K562 (cell line): Measurements from ENCODE around the gene PPP1R10. TPM values are rescaled to one million over a fixed set of nuclear protein-coding genes. Genes with fewer than 3 reads are reported as not detected.

Source experiments
- ATAC-seq: fragments of 200-7000 bp; cut with Tn5 transposase; 3 replicates; pipeline ENCODE4 v1.9.1; 2020; ENCODE audit warnings: moderate library complexity
- BruUV-seq: library from RNA; stranded (reverse); fragments of 400-500 nt; replicated peaks from 2 replicates; lab custom pipeline; 2021; lab: Mats Ljungman, UMichigan
- CTCF ChIA-PET: fragments of 300-600 bp; formaldehyde crosslinking; extraction: SDS; loops from one replicate; lab custom pipeline; 2021; ENCODE audit warnings: low intra/inter-chr PET ratio; lab: Yijun Ruan, JAX
- POLR2A ChIA-PET: fragments of 300-600, 350-650 bp; sonication (Branson Sonifier 250); formaldehyde crosslinking; extraction: SDS; loops from one replicate; lab custom pipeline; 2021; ENCODE audit warnings: antibody characterized with exemption, inconsistent platforms; lab: Yijun Ruan, JAX
- DNase-seq, 4 experiments: peaks; one replicate each; pipeline versions ENCODE4 v3.0.0 to v3.0.0-alpha.2; 2011 to 2018; ENCODE audit warnings: low spot score in 3 of 4, mixed read lengths in 3 of 4; ENCODE audit errors: extremely low read depth in 1 of 4
- FAIRE-seq: peaks from 2 replicates; lab custom pipeline; 2011; peaks lifted over from hg19 to GRCh38; lab: Jason Lieb, UNC
- H2AFZ ChIP-seq: 2 replicates; pipeline ENCODE4 v1.6.0; 2011; ENCODE audit warnings: low read depth, low read length, control low read depth, inconsistent platforms
- H3K27ac ChIP-seq: fragments of 200-600 bp; 3 replicates; pipeline ENCODE4 v1.8.0; 2011; ENCODE audit warnings: low read depth, mild to moderate bottlenecking, control low read depth, inconsistent platforms, low read length, moderate library complexity, mixed read lengths; ENCODE audit errors: extremely low read depth
- H3K27me3 ChIP-seq, 2 experiments: fragments of 300-600 bp in 1 of 2; 2 replicates in 1 of 2; 3 replicates in 1 of 2; pipeline versions ENCODE4 v1.6.0 to v1.8.0; 2011; ENCODE audit warnings: inconsistent platforms in 2 of 2, low read length in 2 of 2, mild to moderate bottlenecking in 1 of 2, mixed read lengths in 1 of 2, moderate library complexity in 1 of 2; ENCODE audit not compliant: control insufficient read depth in 2 of 2, insufficient read depth in 2 of 2
- H3K36me3 ChIP-seq: fragments of 300-600 bp; 3 replicates; pipeline ENCODE4 v1.8.0; 2011; ENCODE audit warnings: mild to moderate bottlenecking, low read length, inconsistent platforms; ENCODE audit not compliant: control insufficient read depth, insufficient read depth
- H3K4me1 ChIP-seq, 2 experiments: fragments of 200-600 bp in 1 of 2; replicated peaks in 1 of 2; 2 replicates in 1 of 2; 3 replicates in 1 of 2; pipeline versions ENCODE4 v1.5.1 to v1.8.0; 2011; ENCODE audit warnings: inconsistent platforms in 2 of 2, low read length in 2 of 2, mild to moderate bottlenecking in 1 of 2, mixed read lengths in 1 of 2, moderate library complexity in 1 of 2; ENCODE audit not compliant: control insufficient read depth in 2 of 2, insufficient read depth in 2 of 2
- H3K4me2 ChIP-seq: 2 replicates; pipeline ENCODE4 v1.6.1; 2011; ENCODE audit warnings: low read length, control low read depth, inconsistent platforms, mixed read lengths; ENCODE audit not compliant: insufficient read depth
- H3K4me3 ChIP-seq: fragments of 200-600 bp; sonication (generic), shearing (Covaris generic); 2 replicates; pipeline ENCODE4 v1.5.1; 2016; ENCODE audit warnings: control low read depth, inconsistent platforms
- H3K79me2 ChIP-seq: fragments of 200-600 bp; 3 replicates; pipeline ENCODE4 v1.8.0; 2011; ENCODE audit warnings: low read length, inconsistent platforms; ENCODE audit not compliant: control insufficient read depth, insufficient read depth
- H3K9ac ChIP-seq, 2 experiments: 2 replicates each; pipeline versions ENCODE4 v1.6.0 to v1.6.1; 2011; ENCODE audit warnings: low read depth in 2 of 2, low read length in 2 of 2, control low read depth in 1 of 2, inconsistent platforms in 1 of 2, mild to moderate bottlenecking in 1 of 2, mixed read lengths in 1 of 2; ENCODE audit not compliant: insufficient read depth in 1 of 2
- H3K9me1 ChIP-seq: one replicate; pipeline ENCODE4 v1.6.0; 2011; ENCODE audit warnings: inconsistent platforms, mild to moderate bottlenecking, low read length, moderate library complexity; ENCODE audit not compliant: control insufficient read depth, insufficient read depth
- H3K9me3 ChIP-seq: replicated peaks from 2 replicates; pipeline ENCODE4 v1.5.1; 2011; ENCODE audit warnings: low read depth, low read length, inconsistent platforms; ENCODE audit not compliant: control insufficient read depth, insufficient read depth
- H4K20me1 ChIP-seq: replicated peaks from 2 replicates; pipeline ENCODE4 v1.6.1; 2011; ENCODE audit warnings: low read length, inconsistent platforms, mixed read lengths; ENCODE audit not compliant: control insufficient read depth, insufficient read depth
- CBFA2T2 ChIP-seq: fragments of 450-650 bp; conservative IDR thresholded peaks from 2 replicates; pipeline ENCODE4 v1.6.1; 2017; ENCODE audit warnings: mild to moderate bottlenecking
- ETV1 ChIP-seq: fragments of 450-650 bp; conservative IDR thresholded peaks from 2 replicates; pipeline ENCODE4 v1.6.1; 2016; ENCODE audit warnings: missing genetic modification characterization, control low read depth, low read depth, missing compliant biosample characterization
- L3MBTL2 ChIP-seq: fragments of 450-650 bp; IDR thresholded peaks from 2 replicates; pipeline ENCODE4 v1.6.1; 2016; ENCODE audit warnings: mild to moderate bottlenecking, moderate library complexity
- MIER1 ChIP-seq: fragments of 450-650 bp; IDR thresholded peaks from 2 replicates; pipeline ENCODE4 v1.6.1; 2016; ENCODE audit warnings: antibody characterized with exemption, mild to moderate bottlenecking, low read depth
- RBM39 ChIP-seq: fragments of 200-400 bp; formaldehyde crosslinking; optimal IDR thresholded peaks from 2 replicates; pipeline ENCODE3; 2018; ENCODE audit warnings: low read depth, low read length
- SMARCB1 ChIP-seq: IDR thresholded peaks from 2 replicates; pipeline ENCODE4 v1.6.1; 2011; ENCODE audit warnings: improper control_type of control experiment, low read depth; ENCODE audit not compliant: insufficient read length
- SMARCE1 ChIP-seq: fragments of 450-650 bp; IDR thresholded peaks from 2 replicates; pipeline ENCODE4 v1.7.1; 2016; ENCODE audit warnings: mild to moderate bottlenecking
- ZNF165 ChIP-seq: fragments of 250-450 bp; sonication (Bioruptor Pico); IDR thresholded peaks from 2 replicates; pipeline ENCODE4 v1.4.0; 2020; ENCODE audit warnings: borderline replicate concordance
- WGBS: fragments of 100-300 bp; shearing (Covaris generic); methylation state at CpG from one replicate; pipeline ENCODE4 v1.1.6; 2016; ENCODE audit warnings: low coverage, mixed read lengths; ENCODE audit not compliant: insufficient coverage; ENCODE audit errors: missing lambda C conversion rate; 5-methylcytosine and 5-hydroxymethylcytosine counted together
- in situ Hi-C: fragments of 300-500 bp; cut with MboI; formaldehyde crosslinking; loops from 4 replicates; pipeline ENCODE4 v1.15.0; 2018; ENCODE audit warnings: inconsistent platforms, mixed read lengths
- intact Hi-C: fragments of 100-400 bp; cut with micrococcal nuclease; formaldehyde crosslinking; loops from 2 replicates; pipeline ENCODE4 v1.14.2; 2022
- polyA plus RNA-seq, 8 experiments: library from polyadenylated mRNA; depleted of rRNA in 4 of 8; stranded (reverse) in 5 of 8; unstranded in 3 of 8; fragments of >200 nt; fragmentation: Nextera tagmentation in 2 of 8; fragmentation: Illumina TruSeq in 1 of 8; extraction: Ambion mirVana in 2 of 8; extraction: Trizol in 1 of 8; gene quantifications; 2 replicates each; pipeline versions ENCODE4 v1.2.1 to v1.2.3, GENCODE V29; 2011 to 2014; ENCODE audit warnings: inconsistent platforms in 1 of 8, missing spikeins in 1 of 8
- total RNA-seq, 7 experiments: library from RNA; depleted of rRNA in 6 of 7; stranded (reverse); fragments of >200 nt in 6 of 7; fragmentation: Illumina TruSeq in 2 of 7; extraction: Trizol in 2 of 7; gene quantifications; 2 replicates each; pipeline versions ENCODE4 v1.2.1 to v1.2.3, GENCODE V29; 2011 to 2021; ENCODE audit warnings: low replicate concordance in 1 of 7
- TF ChIP-seq, protein P1 (sequence below): fragments of 450-650 bp; IDR thresholded peaks from 2 replicates; pipeline ENCODE4 v1.6.1; 2016; ENCODE audit warnings: mild to moderate bottlenecking, moderate library complexity
- TF ChIP-seq, protein P2 (sequence below): sonication (generic); formaldehyde crosslinking; IDR thresholded peaks from 2 replicates; pipeline ENCODE4 v1.8.0; 2022; ENCODE audit warnings: mild to moderate bottlenecking, missing genetic modification reagents

PPP1R10 gene
- total and polyA plus RNA-seq, 9 of the 15 experiments (the other 6 are each of a cell fraction or from before 2014, with no cell fraction given) = 14.1 to 65.5 (median 32.6) TPM

DNA sequence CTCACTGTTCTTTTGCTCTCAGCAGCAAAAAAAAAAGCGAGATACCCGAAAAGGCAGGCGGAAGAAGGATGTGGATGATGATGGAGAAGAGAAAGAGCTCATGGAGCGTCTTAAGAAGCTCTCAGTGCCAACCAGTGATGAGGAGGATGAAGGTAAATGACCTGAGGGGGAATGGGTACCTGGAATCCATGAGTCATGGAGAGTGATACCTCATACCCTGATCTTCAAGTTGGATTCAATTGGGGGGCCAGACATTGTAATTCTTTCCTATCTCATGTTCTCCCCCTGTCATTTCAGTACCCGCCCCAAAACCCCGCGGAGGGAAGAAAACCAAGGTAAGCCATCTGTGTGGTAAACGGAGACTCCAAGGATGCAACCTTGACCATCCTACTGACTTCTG is 39.0 kb downstream of the PPP1R10 start:
- intact Hi-C loops = no loop called here
- FAIRE-seq = no peak
- peaks cover 43% of the 10 kb centered on the region for H3K79me2 ChIP-seq
- TF ChIP-seq MIER1 = no peak
- no peak for TF ChIP-seq CBFA2T2
- TF ChIP-seq, protein P1, sequence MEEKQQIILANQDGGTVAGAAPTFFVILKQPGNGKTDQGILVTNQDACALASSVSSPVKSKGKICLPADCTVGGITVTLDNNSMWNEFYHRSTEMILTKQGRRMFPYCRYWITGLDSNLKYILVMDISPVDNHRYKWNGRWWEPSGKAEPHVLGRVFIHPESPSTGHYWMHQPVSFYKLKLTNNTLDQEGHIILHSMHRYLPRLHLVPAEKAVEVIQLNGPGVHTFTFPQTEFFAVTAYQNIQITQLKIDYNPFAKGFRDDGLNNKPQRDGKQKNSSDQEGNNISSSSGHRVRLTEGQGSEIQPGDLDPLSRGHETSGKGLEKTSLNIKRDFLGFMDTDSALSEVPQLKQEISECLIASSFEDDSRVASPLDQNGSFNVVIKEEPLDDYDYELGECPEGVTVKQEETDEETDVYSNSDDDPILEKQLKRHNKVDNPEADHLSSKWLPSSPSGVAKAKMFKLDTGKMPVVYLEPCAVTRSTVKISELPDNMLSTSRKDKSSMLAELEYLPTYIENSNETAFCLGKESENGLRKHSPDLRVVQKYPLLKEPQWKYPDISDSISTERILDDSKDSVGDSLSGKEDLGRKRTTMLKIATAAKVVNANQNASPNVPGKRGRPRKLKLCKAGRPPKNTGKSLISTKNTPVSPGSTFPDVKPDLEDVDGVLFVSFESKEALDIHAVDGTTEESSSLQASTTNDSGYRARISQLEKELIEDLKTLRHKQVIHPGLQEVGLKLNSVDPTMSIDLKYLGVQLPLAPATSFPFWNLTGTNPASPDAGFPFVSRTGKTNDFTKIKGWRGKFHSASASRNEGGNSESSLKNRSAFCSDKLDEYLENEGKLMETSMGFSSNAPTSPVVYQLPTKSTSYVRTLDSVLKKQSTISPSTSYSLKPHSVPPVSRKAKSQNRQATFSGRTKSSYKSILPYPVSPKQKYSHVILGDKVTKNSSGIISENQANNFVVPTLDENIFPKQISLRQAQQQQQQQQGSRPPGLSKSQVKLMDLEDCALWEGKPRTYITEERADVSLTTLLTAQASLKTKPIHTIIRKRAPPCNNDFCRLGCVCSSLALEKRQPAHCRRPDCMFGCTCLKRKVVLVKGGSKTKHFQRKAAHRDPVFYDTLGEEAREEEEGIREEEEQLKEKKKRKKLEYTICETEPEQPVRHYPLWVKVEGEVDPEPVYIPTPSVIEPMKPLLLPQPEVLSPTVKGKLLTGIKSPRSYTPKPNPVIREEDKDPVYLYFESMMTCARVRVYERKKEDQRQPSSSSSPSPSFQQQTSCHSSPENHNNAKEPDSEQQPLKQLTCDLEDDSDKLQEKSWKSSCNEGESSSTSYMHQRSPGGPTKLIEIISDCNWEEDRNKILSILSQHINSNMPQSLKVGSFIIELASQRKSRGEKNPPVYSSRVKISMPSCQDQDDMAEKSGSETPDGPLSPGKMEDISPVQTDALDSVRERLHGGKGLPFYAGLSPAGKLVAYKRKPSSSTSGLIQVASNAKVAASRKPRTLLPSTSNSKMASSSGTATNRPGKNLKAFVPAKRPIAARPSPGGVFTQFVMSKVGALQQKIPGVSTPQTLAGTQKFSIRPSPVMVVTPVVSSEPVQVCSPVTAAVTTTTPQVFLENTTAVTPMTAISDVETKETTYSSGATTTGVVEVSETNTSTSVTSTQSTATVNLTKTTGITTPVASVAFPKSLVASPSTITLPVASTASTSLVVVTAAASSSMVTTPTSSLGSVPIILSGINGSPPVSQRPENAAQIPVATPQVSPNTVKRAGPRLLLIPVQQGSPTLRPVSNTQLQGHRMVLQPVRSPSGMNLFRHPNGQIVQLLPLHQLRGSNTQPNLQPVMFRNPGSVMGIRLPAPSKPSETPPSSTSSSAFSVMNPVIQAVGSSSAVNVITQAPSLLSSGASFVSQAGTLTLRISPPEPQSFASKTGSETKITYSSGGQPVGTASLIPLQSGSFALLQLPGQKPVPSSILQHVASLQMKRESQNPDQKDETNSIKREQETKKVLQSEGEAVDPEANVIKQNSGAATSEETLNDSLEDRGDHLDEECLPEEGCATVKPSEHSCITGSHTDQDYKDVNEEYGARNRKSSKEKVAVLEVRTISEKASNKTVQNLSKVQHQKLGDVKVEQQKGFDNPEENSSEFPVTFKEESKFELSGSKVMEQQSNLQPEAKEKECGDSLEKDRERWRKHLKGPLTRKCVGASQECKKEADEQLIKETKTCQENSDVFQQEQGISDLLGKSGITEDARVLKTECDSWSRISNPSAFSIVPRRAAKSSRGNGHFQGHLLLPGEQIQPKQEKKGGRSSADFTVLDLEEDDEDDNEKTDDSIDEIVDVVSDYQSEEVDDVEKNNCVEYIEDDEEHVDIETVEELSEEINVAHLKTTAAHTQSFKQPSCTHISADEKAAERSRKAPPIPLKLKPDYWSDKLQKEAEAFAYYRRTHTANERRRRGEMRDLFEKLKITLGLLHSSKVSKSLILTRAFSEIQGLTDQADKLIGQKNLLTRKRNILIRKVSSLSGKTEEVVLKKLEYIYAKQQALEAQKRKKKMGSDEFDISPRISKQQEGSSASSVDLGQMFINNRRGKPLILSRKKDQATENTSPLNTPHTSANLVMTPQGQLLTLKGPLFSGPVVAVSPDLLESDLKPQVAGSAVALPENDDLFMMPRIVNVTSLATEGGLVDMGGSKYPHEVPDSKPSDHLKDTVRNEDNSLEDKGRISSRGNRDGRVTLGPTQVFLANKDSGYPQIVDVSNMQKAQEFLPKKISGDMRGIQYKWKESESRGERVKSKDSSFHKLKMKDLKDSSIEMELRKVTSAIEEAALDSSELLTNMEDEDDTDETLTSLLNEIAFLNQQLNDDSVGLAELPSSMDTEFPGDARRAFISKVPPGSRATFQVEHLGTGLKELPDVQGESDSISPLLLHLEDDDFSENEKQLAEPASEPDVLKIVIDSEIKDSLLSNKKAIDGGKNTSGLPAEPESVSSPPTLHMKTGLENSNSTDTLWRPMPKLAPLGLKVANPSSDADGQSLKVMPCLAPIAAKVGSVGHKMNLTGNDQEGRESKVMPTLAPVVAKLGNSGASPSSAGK = no peak
- TF ChIP-seq SMARCB1 = no peak
- no peak for TF ChIP-seq ZNF165 (CRISPR knock-in tag)
- TF ChIP-seq RBM39 = no peak
- TF ChIP-seq ETV1 (tag) = no peak
- no peak for TF ChIP-seq SMARCE1
- TF ChIP-seq L3MBTL2 = no peak
- TF ChIP-seq, protein P2, sequence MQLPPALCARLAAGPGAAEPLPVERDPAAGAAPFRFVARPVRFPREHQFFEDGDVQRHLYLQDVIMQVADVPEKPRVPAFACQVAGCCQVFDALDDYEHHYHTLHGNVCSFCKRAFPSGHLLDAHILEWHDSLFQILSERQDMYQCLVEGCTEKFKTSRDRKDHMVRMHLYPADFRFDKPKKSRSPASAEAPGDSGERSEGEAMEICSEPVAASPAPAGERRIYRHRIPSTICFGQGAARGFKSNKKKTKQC (CRISPR knock-in tag) = no peak

More for the DNA sequence above, 39.0 kb downstream of the PPP1R10 start:
- Histone ChIP-seq H2AFZ (no peak overlapping the region), H3K4me2 (no peak overlapping the region), H3K9me3 (no peaks in the 10 kb centered on the region), H3K4me1 (peaks cover 10 to 13% of the 10 kb centered on the region in 2 experiments; a peak in 4 of 5 replicates), H3K9me1 (peaks cover 1% of the 10 kb centered on the region), H3K36me3 (peaks cover 92% of the 10 kb centered on the region), H3K27me3 (no peaks in the 10 kb centered on the region), H4K20me1 (peaks cover 8% of the 10 kb centered on the region; the same call in 1 of the 2 replicates), H3K27ac (no peak overlapping the region), H3K4me3 (no peak overlapping the region), H3K9ac (no peak overlapping the region)
- in situ Hi-C loops = no loop called here
- 100% methylated on average over 6 of the region's 8 CpGs for WGBS
- ATAC-seq = no peak
- ChIA-PET CTCF (no interaction called here), POLR2A (interaction anchor here (0.6 to 4.7 kb wide), 7 partner anchors 9 to 1169 kb away, joined by 3 to 21 read pairs (median 4); no protein-coding TSS in a partner anchor)
- no peak for DNase-seq
- BruUV-seq = no TSS peak
